Measurements from ENCODE around the gene GABPB1. TPM values are rescaled to one million over a fixed set of nuclear protein-coding genes. Genes with fewer than 3 reads are reported as not detected.

The GABPB1 gene
- total RNA-seq, 2 donors from 2014 or later, result 32.0 to 37.5 TPM

DNA sequence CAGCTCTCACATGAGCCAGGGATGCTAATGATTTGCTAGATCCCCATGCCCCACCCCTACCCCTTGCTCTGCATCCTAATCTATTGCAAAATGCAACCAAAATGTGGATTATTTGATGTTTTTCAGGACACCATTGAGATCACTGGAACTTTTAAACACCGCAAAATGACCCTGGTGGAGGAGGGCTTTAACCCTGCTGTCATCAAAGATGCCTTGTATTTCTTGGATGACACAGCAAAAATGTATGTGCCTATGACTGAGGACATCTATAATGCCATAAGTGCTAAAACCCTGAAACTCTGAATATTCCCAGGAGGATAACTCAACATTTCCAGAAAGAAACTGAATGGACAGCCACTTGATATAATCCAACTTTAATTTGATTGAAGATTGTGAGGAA, 119.2 kb downstream of the GABPB1 start:
- 100% methylated on average over 1 of the region's 1 CpG for WGBS, 2 experiments (ENCODE audit: insufficient coverage in 1 of 2, insufficient read length in 1 of 2)
- H3K4me1 Mint-ChIP-seq, result peaks cover 30% of the 10 kb centered on the region
- Histone ChIP-seq H3K4me1 (ENCODE audit: control insufficient read depth, insufficient read depth, low read length) (peaks cover 5% of the 10 kb centered on the region), H3K4me3 (ENCODE audit: low read length) (no peak overlapping the region), H3K27ac (ENCODE audit: low read depth, low read length) (no peak overlapping the region), H3K36me3 (ENCODE audit: control insufficient read depth, insufficient read depth, low read length) (no peaks in the 10 kb centered on the region), H3K9ac (ENCODE audit: extremely low read depth, low read length, poor library complexity, severe bottlenecking) (no peak overlapping the region), H3K27me3 (ENCODE audit: control insufficient read depth, insufficient read depth, low read length, poor library complexity, severe bottlenecking) (no peaks in the 10 kb centered on the region), H3K9me3 (ENCODE audit: control insufficient read depth, low read length) (no peaks in the 10 kb centered on the region)
- no peaks in the 10 kb centered on the region for H3K9me3 Mint-ChIP-seq
- H3K27ac Mint-ChIP-seq, result no peak overlapping the region
- no peak overlapping the region for H3K4me3 Mint-ChIP-seq
- no peaks in the 10 kb centered on the region for H3K36me3 Mint-ChIP-seq (ENCODE audit: low read depth)
- TF ChIP-seq, protein P1, sequence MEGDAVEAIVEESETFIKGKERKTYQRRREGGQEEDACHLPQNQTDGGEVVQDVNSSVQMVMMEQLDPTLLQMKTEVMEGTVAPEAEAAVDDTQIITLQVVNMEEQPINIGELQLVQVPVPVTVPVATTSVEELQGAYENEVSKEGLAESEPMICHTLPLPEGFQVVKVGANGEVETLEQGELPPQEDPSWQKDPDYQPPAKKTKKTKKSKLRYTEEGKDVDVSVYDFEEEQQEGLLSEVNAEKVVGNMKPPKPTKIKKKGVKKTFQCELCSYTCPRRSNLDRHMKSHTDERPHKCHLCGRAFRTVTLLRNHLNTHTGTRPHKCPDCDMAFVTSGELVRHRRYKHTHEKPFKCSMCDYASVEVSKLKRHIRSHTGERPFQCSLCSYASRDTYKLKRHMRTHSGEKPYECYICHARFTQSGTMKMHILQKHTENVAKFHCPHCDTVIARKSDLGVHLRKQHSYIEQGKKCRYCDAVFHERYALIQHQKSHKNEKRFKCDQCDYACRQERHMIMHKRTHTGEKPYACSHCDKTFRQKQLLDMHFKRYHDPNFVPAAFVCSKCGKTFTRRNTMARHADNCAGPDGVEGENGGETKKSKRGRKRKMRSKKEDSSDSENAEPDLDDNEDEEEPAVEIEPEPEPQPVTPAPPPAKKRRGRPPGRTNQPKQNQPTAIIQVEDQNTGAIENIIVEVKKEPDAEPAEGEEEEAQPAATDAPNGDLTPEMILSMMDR (conservative IDR thresholded peaks at IDR 0.05), result no peak
- no peaks in the 10 kb centered on the region for H3K27me3 Mint-ChIP-seq (ENCODE audit: insufficient read depth)
- no peak for DNase-seq

DNA sequence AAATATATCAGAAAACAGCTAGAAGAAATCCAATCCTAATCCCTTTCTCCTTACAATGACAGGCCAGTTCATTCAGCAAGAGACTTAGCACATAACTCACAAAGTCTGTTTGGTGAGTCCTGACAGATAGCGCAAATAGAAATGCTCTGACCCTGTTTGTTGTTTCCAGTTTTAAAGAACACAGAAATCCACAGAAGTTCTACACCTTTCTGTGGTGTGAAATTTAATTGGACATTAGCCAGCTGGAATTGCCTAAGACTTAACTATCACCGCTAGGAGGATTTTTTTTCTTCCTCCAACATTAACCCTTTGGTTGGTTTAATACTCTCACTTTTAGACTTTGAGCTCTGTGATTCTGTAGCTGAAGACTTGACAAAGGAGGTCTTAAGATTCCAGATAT, 120.2 kb downstream of the GABPB1 start:
- H3K36me3 ChIP-seq (ENCODE audit: control insufficient read depth, insufficient read depth, low read length), result no peaks in the 10 kb centered on the region
- no peak overlapping the region for H3K27ac ChIP-seq (ENCODE audit: low read depth, low read length)
- Mint-ChIP-seq H3K4me1 (peaks cover 29% of the 10 kb centered on the region), H3K36me3 (ENCODE audit: low read depth) (no peaks in the 10 kb centered on the region), H3K9me3 (no peaks in the 10 kb centered on the region), H3K4me3 (no peak overlapping the region), H3K27me3 (ENCODE audit: insufficient read depth) (no peaks in the 10 kb centered on the region), H3K27ac (no peak overlapping the region)
- H3K9ac ChIP-seq (ENCODE audit: extremely low read depth, low read length, poor library complexity, severe bottlenecking), result no peak overlapping the region
- no peaks in the 10 kb centered on the region for H3K27me3 ChIP-seq (ENCODE audit: control insufficient read depth, insufficient read depth, low read length, poor library complexity, severe bottlenecking)
- peaks cover 5% of the 10 kb centered on the region for H3K4me1 ChIP-seq (ENCODE audit: control insufficient read depth, insufficient read depth, low read length)
- no peaks in the 10 kb centered on the region for H3K9me3 ChIP-seq (ENCODE audit: control insufficient read depth, low read length)
- H3K4me3 ChIP-seq (ENCODE audit: low read length), result no peak overlapping the region
- DNase-seq, result no peak
- 76 to 83% methylated on average over 1 to 2 of the region's 2 CpGs for WGBS, 2 experiments (ENCODE audit: insufficient coverage in 1 of 2, insufficient read length in 1 of 2)
- TF ChIP-seq, protein P1 (conservative IDR thresholded peaks at IDR 0.05), result peak; percentile 33

DNA sequence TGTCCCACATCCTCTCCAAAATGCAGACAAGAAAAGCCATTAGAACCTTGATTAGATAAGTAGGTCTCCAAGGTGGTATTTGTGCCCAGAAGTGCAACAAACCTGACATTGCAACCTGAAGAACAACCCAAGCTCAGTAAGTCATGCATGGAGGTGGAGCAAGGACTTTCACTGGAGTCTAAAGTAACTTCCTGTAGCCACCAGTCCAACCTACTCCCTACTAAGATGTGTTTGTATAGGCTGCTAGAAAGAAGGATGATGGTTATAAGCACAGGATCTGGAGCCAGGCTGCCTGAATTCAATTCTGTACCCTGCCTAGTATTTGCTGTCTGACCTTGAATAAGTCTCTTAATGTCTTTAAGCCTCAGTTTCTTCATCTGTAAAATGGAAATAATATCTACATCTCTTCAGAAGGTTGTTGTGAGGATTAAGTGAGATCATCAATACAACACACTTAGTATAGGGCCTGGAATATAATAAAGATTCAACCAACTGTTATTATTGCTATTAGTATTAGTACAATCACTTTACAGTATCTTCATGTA, 121.7 kb downstream of the GABPB1 start:
- peaks cover 26% of the 10 kb centered on the region for H3K4me1 Mint-ChIP-seq
- Histone ChIP-seq H3K36me3 (ENCODE audit: control insufficient read depth, insufficient read depth, low read length) (no peaks in the 10 kb centered on the region), H3K27ac (ENCODE audit: low read depth, low read length) (no peak overlapping the region), H3K9ac (ENCODE audit: extremely low read depth, low read length, poor library complexity, severe bottlenecking) (no peak overlapping the region), H3K4me1 (ENCODE audit: control insufficient read depth, insufficient read depth, low read length) (peaks cover 5% of the 10 kb centered on the region), H3K27me3 (ENCODE audit: control insufficient read depth, insufficient read depth, low read length, poor library complexity, severe bottlenecking) (no peaks in the 10 kb centered on the region), H3K4me3 (ENCODE audit: low read length) (no peak overlapping the region), H3K9me3 (ENCODE audit: control insufficient read depth, low read length) (no peaks in the 10 kb centered on the region)
- H3K27ac Mint-ChIP-seq, result peak overlapping the region; percentile 75
- no peak for DNase-seq
- H3K9me3 Mint-ChIP-seq, result no peaks in the 10 kb centered on the region
- H3K36me3 Mint-ChIP-seq (ENCODE audit: low read depth), result no peaks in the 10 kb centered on the region
- TF ChIP-seq, protein P1 (conservative IDR thresholded peaks at IDR 0.05), result no peak
- H3K27me3 Mint-ChIP-seq (ENCODE audit: insufficient read depth), result no peaks in the 10 kb centered on the region
- no peak overlapping the region for H3K4me3 Mint-ChIP-seq

All from endodermal cell (in vitro differentiated cells).